GM10847 (cell line): ENCODE data around the gene FKBP2.

Source experiments
- POLR2A ChIP-seq: IDR thresholded peaks from 2 replicates; pipeline ENCODE4 v1.6.1; 2011; ENCODE audit not compliant: insufficient read length; ENCODE audit errors: extremely low read depth

The FKBP2 gene

GRCh38 chr11:64209563-64209843 is 31.4 kb upstream of the FKBP2 start:
- TF ChIP-seq POLR2A, result no peak

DNA sequence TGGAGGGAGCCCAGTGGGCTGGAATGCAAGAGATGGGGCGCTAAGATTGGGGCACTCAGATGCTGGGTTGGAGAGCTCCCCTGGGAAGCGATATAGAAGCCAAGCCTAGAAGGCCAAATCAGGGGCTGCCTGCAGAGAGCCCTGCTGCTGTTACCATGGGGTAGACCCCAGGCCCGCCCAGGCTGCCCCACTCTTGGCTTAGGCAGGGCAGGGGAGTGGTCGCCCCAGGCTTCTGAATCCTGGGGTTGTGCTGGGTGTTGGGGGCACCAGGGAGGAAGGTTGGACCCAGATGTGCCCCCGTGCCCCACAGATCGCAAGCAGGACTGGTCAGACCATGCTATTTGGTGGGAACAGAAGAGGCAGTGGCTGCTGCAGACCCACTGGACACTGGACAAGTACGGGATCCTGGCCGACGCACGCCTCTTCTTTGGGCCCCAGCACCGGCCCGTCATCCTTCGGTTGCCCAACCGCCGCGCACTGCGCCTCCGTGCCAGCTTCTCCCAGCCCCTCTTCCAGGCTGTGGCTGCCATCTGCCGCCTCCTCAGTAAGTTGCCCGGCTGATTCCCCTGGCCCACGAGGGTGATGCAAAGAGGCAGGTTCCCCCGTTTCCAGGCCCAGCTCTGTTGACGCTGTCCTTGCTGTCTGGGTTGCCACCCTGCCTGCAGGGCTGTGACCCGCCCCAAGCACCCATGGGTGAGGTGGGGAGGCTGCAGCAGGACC is 30.4 kb upstream of the FKBP2 start:
- TF ChIP-seq POLR2A, result no peak

- no peak for TF ChIP-seq POLR2A
These were observed 29.6 kb upstream of the FKBP2 start for GRCh38 chr11:64211181-64211872.

- TF ChIP-seq POLR2A, result no peak
These were observed 24.0 kb upstream of the FKBP2 start for GRCh38 chr11:64216879-64217278.

DNA sequence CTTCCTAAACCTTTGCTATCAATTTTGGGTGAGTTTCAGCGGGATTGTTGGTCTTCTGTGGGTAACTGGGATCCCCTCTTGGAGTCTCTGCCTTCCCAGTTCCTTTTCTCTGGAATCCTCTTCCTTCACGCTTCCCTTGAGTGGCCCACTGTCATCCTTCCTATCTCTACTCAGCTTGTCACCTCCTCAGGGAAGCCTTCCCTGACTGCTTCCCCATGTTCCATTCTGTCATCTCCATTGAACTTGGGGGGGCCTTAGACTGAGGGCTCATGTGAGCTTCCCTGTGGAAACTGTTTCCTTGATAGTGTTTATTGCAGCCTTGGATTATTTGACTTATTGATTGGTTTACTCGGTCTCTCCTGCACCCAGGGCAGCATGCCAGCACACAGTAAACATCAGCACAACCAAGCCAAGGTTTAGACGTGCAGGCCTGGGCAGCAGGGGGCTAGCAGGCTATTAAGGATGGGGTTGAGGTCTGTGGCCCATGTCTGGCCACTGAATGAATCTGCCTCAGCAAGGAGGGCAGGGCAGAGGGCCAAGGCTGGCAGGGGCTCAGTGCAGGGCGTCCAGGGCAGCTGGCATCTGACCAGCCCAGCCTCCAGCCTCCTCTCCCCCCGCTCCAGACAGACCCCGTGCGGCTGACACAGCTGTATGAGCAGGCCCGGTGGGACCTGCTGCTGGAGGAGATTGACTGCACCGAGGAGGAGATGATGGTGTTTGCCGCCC is 22.1 kb upstream of the FKBP2 start:
- no peak for TF ChIP-seq POLR2A

DNA sequence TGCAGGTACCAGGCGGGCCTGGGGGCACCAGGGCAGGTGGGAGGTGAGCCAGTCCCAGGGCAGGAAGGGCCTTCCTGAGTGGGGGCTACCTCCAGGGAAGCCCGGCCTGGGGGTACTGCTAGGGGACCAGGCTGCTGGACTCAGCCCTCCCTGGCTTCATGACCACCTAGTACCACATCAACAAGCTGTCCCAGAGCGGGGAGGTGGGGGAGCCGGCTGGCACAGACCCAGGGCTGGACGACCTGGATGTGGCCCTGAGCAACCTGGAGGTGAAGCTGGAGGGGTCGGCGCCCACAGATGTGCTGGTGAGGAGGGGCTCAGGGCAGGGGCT is 21.6 kb upstream of the FKBP2 start:
- no peak for TF ChIP-seq POLR2A

- no peak for TF ChIP-seq POLR2A
These were observed 21.1 kb upstream of the FKBP2 start for GRCh38 chr11:64219755-64220154.

GRCh38 chr11:64220271-64220670 is 20.6 kb upstream of the FKBP2 start:
- no peak for TF ChIP-seq POLR2A

- TF ChIP-seq POLR2A, result no peak
These were observed 20.1 kb upstream of the FKBP2 start for GRCh38 chr11:64220798-64221197.

- no peak for TF ChIP-seq POLR2A
These were observed 18.3 kb upstream of the FKBP2 start for GRCh38 chr11:64222651-64223000.

DNA sequence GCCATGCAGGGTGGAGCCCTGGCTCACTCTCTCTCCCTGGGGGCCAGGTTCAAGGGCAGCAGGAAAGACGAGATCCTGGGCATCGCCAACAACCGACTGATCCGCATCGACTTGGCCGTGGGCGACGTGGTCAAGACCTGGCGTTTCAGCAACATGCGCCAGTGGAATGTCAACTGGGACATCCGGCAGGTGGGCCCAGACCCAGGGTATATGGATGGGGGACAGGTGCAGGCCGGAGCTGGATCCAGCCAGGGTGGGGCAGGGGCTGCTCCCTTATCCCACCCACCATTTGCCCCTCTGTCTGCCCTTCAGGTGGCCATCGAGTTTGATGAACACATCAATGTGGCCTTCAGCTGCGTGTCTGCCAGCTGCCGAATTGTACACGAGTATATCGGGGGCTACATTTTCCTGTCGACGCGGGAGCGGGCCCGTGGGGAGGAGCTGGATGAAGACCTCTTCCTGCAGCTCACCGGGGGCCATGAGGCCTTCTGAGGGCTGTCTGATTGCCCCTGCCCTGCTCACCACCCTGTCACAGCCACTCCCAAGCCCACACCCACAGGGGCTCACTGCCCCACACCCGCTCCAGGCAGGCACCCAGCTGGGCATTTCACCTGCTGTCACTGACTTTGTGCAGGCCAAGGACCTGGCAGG is 17.8 kb upstream of the FKBP2 start:
- peak; percentile 13 for TF ChIP-seq POLR2A

GRCh38 chr11:64224151-64224890 is 16.6 kb upstream of the FKBP2 start:
- TF ChIP-seq POLR2A, result peak; percentile 23

GRCh38 chr11:64224891-64225607 is 15.8 kb upstream of the FKBP2 start:
- TF ChIP-seq POLR2A, result no peak

DNA sequence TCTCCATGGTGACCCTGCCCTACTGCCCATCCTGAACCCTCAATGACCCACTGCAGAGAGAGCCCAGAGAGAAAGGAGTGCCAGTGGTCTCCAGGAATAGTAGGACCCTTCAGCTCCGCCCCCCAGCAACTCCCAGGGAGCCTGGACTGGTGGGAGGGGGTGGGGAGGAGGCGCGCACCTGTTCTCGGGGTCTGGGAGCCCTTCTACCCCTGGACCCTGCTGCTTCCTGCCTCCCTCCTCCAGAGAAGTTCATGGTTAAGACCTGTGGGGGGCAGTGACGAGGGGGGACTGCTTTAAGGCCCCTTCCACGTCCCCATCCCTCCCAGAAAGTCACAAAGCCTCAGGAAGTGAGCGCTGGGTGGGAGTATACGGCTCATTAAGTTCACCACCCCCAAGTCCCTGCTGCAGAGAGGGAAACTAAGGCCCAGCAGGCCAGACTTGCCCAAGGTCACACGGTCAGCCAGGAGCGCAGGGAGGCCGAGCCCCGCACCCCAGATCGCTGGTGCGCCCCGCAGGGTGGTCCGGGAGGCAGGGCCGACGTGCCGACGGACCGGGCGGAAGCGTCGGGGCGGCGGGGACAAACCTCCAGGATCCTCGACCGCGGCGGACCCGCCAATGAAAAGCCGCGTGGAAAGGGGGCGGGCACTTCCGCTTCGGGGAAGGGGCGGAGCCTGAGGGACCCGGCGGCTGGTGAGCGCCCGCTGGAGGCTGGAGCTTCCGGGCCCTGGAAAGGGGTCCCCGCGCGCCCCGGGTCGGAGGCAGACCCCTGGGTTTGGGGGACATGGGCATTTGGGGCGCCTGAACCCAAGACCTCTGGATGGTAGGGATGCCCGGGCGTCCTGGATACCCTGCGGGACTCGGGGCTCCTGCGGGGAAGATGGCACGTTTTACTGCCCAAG is 15.0 kb upstream of the FKBP2 start, which contains the start of the genes NUDT22 and TRPT1:
Gene NUDT22 (plus strand): TSS at position 667 of the 899 bp plus-strand sequence. CDS start 379 bp downstream, outside the sequence.
Gene TRPT1 (minus strand): TSS at position 579 of the 899 bp plus-strand sequence. CDS start 326 bp downstream, at position 253.
- TF ChIP-seq POLR2A, result peak; percentile 80
